HG02571 (cell line): Measurements from ENCODE around the gene PRDM10.
"Not testable (repeated sequence)": the region's sequence is repeated elsewhere in the genome, so short reads cannot be mapped to it uniquely, and the experiment has no call there.

Experiments
- ATAC-seq: cut with Tn5 transposase; IDR thresholded peaks from one replicate; pipeline ENCODE4 v1.9.1; 2021; ENCODE audit warnings: mild to moderate bottlenecking, moderate library complexity; ENCODE audit not compliant: unreplicated experiment

The PRDM10 gene

DNA sequence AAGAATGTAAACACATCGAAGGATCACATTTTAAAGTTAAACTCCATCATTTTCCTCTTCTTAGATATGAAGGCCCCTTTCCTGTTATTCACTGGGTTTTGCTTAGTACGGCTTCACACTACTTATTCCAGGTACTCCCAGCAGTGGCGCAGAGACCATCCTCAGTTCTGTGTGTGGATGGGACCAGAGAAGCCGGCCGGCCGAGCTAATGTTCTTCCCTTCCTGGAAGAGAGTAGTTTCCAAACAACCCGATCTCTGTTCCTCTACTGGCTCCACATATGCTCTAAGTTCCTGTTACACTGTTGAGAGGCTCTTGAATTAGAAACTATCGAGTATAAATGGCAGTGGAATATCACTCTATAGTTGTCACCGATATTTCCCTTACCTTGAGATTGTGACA is 106.6 kb downstream of the PRDM10 start:
- no peak for ATAC-seq

DNA sequence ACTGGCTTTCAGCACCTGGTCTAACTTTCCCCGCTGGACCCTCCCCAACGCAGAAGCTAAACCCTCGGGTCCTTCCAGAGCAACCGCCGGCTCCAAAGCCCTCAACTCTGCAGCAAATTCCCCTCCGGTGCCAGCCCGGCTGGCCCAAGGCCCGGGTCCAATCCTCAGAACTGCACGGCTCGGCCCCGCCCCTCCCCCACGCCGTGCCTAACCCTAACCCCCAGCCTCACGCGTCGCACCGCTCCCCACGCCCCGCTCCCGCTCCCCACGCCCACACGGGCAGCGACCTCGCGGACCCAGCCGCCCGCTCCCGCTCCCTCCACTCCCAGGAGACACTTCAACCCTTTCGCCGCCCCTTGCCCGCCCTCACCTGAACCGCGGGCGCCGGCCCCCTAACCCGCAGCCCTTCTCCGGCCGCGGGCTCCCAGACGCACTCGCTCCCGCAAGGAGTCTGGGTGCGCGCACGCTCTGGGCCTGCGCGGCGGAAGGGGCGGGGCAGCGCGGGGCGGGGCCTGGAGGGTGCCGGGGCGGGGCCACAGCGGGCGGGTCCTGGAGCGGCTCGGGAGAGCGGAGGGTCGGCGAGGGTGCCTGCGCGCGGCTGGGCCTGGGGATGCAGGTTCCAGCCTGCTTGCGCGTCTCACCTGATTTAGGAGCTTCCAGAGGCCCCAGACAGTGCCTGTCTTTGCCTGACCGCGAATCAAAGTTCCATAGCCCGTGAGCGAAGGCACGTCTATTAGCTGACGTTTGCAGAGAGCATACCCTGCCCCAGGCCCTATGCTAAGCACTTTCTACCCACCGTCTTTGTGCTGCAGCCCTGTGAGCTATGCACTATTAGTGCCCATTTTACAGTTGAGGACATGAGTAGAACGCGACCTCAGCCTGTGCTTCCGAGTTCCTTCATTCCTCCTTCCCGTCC is 107.3 kb downstream of the PRDM10 start, which contains the start of gene NFRKB:
Gene NFRKB (minus strand): TSS at position 453 of the 916 bp plus-strand sequence. CDS start 2,729 bp downstream, outside the sequence.
- ATAC-seq, result peak; percentile 96

DNA sequence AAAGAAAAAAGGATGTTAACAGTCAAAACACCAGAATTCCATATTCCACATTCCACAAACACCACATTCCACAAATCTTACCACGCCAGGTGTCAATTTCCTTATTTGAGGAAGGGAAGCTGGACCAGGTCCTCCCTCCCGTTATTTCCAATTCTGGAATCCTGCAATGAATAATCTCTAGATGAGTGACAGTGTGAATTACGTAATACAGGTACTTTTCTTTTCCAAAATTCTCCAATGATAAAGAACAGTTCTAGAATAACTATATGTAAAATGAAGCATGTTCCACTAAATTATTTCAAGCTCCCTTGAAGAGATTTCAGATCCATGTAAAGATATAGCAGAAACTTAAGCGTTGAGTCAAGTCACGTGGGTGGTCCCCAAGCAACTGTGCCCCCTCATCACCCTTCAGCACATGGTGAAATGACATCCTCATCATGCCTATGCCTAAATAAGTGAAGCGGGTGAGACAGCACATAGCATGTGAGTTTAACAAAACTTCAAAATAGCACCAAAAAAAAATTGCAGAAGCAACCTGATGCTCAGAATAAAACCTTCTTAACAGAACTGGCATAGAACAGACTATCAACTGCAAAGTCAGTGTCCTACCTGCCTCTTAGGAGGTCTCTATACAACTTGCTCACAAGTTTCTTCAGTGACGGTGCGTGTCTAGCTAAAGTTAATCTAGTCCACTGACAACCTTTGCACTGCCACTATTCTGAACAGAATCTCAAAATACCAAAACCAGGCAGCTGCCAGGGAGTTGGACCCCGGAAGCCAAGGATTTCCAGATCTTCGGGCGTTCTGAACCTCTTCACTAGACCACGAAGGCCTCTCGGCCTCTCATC is 108.1 kb downstream of the PRDM10 start:
- ATAC-seq, result no peak

DNA sequence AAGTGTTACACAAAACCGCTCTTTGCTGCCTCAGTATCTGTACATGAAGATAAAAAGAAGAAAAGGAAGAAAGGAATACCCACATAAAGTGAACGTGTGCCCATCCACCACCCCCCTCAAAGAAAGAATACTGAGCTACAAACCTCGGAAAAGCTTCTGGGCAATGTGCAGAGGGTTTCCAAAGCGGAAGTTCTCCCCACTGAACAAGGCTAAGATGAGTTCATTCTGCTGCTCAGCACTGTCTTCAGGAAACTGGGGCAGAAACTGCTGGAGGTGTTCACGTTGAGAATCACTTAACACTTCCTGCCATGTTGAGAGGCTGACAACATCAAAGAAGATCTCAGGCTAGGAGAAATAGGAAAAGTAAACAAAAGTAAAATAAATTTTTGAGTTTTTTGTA is 114.2 kb downstream of the PRDM10 start:
- no peak for ATAC-seq

DNA sequence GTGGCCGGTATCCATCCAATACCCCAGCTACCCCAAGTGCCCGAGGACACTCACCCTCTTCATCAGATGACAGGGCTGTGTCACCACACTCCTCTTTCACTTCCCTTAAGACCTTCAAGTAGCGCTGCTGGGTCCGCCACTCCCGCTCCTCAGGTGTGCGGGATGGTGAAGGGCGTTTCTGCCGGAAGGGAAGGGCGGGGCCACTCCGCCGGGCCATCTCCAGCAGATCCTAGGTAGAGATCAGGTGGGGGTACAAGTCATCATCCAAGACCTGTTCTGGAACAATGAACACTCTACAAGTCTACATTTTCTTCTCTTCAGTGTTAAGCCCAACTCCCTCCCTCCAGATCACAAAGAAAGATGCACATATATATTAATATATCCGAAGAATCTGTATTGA is 117.3 kb downstream of the PRDM10 start:
- ATAC-seq, result no peak

DNA sequence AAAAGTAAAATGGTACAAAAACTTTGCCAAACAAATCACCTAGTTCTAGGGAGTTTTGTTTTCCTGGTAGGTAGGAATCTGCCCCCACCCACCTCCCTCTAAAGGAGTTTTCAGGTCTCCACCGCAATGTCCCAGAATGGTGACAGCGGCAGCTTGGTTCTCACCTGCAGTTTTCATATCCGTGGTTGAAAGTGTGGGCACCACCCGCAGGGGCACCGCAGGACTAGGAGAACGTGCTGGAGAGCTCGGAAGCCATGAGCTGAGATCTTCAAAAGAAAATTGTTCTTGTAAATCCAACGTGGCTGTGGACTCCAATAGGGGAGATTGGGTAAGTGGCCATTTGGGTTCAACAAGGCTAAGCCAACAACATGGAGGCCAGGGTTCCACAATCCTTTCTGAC is 118.1 kb downstream of the PRDM10 start:
- ATAC-seq, result no peak

DNA sequence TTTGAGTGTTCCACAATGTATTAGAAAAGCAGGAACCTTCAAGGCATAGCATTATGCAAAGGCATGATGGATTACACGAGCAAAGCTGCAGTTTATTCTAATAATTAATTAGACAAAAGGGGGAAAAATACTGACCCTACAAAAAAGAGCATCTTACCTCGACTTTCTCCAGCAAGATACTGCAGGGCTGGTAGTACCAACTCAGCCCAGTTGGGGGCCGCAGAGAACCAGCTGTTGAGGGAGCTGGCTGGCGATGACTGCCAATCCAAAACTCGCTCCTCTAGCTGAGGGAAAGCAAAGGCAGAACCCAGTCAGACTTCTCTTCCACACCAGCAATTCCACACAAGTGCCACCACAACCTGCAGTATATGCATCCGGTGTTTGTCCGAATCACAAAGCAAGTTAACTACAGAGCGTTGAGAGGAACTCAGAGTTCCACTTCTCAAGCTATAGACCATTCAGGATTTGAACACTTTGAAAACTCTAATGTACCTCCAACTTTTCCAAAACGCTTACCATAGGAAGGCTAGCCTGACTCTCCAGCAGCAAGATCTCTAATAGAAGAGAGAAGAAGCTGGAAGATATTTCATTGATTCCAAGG is 121.0 kb downstream of the PRDM10 start:
- no peak for ATAC-seq

DNA sequence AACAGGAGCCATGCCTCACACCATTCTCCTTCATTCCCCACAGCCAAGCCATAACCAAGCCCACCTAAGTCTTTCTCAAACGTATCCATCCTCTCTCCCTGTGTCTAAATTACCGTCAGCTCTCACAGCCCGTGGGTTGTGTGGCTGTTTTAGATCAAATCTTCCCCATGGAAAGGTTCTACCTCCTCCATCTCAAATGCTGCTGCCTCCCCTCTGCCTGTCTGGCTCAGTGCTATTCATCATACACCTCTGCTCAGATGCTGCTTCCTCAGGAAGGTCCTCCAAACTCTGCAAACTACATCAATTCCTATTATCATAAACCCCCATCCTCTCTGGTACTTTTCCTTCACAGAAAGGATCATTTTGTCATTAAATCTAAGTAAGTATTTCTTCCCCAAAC is 122.3 kb downstream of the PRDM10 start:
- ATAC-seq, result no peak

DNA sequence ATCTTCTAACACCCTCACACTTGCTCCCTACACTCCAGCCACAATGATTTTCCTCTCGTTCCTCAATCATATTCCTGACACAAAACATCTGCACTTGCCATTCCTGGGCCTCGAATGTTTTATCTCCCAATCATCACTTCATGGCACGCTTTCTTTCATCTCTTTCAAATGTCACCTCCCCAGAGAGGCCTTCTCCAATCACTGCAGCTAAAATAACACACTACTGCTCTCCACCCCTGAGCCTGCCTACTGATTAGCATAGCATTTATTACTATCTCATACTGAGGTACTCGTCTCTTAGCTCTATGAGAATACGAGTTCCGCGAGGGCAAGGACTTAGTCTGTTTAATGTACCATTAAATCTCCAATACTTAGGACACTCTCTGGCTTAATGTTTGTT is 130.7 kb downstream of the PRDM10 start:
- no peak for ATAC-seq

DNA sequence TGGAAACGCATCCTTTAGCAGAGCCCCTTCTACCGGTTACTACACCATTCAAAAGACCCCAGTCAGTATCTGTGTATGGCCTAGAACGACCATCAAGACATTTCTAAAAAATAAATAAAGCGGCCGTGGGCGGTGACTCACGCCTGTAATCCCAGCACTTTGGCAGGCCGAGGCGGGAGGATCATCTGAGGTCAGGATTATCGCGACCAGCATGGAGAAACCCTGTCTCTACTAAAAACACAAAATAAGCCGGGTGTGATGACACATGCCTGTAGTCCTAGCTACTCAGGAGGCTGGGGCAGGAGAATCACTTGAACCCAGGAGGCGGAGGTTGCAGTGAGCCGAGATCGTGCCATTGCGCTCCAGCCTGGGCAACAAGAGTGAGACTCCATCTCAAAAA is 134.0 kb downstream of the PRDM10 start:
- ATAC-seq, result not testable (repeated sequence)

DNA sequence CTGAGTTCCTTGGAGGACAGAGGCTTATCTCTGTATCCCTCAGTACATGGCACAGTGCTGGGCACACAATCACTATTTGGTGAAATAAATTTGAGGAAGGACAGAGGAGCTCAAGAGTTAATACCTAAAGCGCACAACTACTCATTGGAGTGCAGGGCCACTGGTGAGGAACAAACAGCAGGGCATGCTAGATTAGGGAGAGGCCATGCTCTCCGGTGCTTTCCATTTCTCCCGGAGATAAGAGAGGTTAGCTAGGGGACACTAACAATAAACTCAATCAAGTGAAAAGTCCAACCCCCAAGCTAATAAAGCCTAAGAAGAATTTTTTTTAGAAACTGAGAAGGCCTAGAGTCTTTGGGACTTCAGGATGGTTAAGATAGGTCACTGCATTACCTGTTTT is 136.3 kb downstream of the PRDM10 start:
- no peak for ATAC-seq

DNA sequence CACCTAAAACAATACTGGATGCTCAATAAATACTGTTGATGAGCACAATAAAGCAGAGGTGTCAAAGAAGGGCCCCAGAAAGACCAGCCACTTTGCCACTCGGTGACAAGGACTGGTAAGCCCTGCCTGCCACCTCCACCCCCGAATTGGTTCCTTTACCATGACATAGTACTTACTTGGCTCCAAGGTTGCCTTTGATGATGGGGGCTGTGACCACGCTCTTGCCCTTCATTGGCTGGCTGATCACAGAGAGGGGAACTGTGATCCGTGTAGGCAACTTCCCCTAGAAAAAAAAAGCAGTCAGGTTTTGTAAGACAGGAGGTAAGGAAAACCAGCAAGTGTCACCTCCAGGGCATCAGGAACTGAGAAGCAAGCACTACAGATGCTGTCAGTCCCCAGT is 136.9 kb downstream of the PRDM10 start:
- ATAC-seq, result no peak

DNA sequence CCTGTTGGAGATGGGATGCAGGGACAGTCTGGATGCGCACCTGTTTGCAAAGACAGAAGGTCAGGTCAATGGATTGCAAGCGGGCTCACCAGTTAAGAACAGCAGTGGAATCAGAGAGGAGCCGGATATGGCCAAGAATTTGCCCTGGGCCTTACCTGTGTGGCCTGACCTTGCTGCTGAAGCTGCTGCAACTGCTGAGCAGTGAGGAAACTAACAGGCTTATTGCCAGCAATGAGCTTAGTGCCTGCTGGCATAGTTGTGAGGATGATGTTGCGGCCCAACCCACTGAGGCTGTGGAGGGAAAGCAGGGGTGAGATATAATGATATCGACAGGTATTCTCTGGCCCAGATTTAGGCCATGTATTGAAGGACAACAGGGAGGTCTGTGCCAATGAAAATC is 137.8 kb downstream of the PRDM10 start:
- no peak for ATAC-seq

DNA sequence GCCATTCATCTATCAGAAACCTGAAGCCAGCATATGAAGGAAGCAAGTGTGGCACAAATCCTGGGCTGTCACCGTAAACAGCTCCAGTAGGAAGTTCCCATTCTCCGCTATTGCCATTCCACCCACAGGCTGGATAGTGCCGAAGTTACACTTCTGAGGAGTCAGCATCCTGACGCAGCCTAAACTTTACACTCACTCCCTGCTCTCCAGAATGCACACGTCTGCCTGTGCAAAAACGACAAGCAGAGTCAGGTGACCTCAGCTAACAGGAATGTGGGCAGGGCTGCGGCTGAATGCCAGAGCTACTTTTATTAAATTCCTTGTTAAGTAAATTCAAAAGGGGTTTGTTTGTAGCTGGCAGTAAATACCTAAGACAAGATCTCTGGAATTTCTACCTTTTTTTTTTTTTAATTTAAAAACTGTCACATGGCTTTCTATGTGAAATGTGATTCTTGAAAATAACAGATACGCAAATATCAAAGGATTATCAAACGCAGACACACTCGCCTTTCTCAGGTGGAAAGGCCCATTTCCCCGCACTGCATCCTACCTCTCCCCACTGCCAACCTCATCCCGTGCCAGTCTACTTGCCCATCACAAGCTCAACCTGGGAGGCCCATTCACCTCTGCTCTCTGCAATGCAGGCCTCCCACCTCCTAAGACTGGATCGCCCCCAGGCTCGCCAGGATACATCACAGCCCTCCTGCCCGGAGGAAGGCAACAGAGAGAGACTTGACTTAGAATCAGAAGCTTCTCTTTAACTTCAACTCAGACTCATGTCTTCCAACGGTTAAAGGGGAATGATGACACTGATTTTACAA is 140.7 kb downstream of the PRDM10 start:
- no peak for ATAC-seq

DNA sequence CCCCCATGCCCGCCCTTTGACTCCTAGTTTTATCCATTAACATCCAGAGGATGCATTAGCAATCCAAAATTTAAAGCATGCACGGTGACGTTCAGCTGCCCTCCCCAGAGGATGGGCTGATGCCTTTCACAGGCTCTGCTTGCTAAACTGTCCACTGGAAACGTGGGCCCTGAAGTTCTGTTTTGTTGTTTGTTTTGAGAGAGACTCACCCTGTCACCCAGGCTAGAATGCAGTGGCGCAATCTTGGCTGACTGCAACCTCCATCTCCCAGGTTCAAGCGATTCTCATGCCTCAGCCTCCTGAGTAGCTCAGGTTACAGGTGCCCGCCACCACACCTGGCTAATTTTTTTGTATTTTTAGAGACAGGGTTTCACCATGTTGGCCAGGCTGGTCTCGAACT is 146.6 kb downstream of the PRDM10 start:
- no peak for ATAC-seq

DNA sequence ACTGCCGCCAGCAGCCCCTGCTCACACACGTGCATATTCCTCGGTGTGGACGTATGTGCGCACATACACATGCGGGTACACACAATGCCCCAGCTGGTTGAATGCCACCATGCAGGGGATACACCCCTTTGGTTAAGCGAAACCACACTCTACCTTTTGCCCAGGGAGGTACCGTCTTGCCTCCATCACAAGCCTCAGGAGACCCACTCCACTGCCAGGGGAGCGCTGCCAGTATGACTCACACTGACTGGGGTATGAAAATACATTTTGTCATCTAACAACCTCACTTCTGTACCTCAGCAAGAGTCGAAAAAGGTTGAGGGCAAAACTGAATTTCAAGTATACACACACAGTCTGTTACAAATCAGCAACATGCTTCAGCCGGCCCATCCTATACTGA is 147.5 kb downstream of the PRDM10 start:
- ATAC-seq, result no peak

DNA sequence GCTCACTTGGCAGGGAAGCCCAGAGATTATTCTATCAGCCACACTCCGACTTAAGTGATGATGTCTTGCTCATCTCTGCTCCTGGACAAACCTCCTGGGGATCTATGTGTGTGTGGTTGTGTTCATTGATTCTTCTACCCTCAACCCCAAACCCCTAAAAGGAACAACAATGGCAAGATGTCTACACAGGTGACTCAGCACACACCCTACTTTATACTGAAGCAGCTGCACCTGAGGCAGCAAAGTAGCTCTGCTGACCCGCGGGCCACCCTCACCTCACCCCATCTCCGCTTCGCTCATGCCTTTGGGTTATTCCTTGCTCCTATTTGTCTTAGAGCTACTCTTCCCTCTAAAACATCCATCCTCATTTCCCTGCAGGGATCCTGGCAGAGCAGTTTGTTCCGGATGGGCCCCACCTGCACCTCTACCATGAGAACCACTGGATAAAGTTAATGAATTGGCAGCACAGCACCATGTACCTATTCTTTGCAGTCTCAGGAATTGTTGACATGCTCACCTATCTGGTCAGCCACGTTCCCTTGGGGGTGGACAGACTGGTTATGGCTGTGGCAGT is 148.3 kb downstream of the PRDM10 start:
- ATAC-seq, result no peak

DNA sequence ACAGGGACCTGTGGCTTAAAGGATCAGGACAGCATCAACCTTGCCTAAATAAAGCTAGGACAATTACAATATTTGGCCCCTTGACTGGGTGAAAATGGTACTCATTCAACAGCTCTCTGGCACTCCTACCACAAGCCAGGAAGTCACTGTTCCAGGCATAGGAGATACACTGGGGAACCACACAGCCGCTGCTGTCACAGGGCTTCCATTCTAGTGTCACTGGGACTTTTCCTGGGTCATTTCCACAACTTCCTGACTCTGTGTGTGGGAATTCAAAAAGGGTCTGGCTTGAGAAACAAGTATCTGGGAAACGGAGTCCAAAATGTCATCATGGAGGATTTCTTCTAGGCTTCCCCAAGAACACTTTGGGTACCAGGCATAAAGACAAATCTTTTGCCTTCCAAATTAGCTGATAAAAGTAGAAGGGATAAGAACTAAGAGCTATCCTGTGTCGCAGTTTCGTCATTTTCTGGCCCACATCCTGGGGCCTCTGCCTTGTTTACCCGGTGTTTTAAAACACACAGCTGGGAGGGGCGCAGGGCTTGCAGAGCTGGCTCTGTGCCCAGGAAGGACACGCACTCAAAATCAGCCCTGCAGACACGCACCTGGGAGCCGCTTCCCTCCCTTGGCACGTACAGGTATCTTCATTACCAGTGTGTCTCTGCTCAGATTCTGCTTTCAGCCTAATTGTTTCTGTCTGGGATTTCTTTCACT is 149.0 kb downstream of the PRDM10 start:
- ATAC-seq, result no peak

DNA sequence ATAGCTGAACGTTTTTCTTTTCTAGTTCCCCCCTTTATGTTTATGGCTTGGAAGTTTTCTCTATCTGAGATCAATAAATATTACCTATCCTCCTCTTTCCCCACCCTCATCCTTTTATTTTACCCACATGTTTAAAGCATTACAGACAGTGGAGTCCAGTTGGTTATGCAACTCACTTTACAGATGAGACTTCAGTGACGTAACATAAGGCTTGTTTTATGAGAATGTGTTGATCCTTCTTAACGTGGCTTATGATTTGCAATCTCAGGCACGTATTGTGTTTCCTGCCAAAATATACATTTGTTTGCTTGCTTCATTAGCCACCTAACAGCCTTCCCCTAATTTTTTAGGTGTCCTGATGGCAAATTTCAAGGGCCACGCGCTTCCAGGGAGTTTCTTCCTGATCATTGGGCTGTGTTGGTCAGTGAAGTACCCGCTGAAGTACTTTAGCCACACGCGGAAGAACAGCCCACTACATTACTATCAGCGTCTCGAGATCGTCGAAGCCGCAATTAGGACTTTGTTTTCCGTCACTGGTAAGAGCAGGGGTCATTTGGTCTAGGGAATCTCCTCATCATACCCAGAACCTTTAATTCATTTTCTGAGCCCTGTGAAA is 150.4 kb downstream of the PRDM10 start:
- ATAC-seq, result no peak
